Neuronal stem cell (in vitro differentiated cells): ENCODE results near the gene ANK3.

Experiments used
- DNase-seq: peaks from one replicate; pipeline ENCODE4 v3.0.0-alpha.2; 2013; ENCODE audit warnings: low spot score
- H2AFZ ChIP-seq: one replicate; pipeline ENCODE4 v1.6.1; 2013; ENCODE audit warnings: mild to moderate bottlenecking, low read length, inconsistent platforms
- H2AK5ac ChIP-seq: 2 replicates; pipeline ENCODE4 v1.6.1; 2013; ENCODE audit warnings: low read depth, mild to moderate bottlenecking, inconsistent platforms, low read length, moderate library complexity, mixed read lengths
- H2BK120ac ChIP-seq: 2 replicates; pipeline ENCODE4 v1.6.1; 2013; ENCODE audit warnings: low read depth, mild to moderate bottlenecking, inconsistent platforms, low read length, moderate library complexity, mixed read lengths
- H2BK12ac ChIP-seq: one replicate; pipeline ENCODE4 v1.6.1; 2013; ENCODE audit warnings: low read length, inconsistent platforms
- H2BK15ac ChIP-seq: 2 replicates; pipeline ENCODE4 v1.6.1; 2013; ENCODE audit warnings: mild to moderate bottlenecking, low read length, inconsistent platforms, mixed read lengths
- H2BK5ac ChIP-seq: one replicate; pipeline ENCODE4 v1.6.1; 2013; ENCODE audit warnings: inconsistent platforms, mild to moderate bottlenecking, low read length, moderate library complexity
- H3K14ac ChIP-seq: one replicate; pipeline ENCODE4 v1.6.1; 2013; ENCODE audit warnings: low read length, inconsistent platforms
- H3K18ac ChIP-seq: 2 replicates; pipeline ENCODE4 v1.6.1; 2013; ENCODE audit warnings: low read length, inconsistent platforms
- H3K23ac ChIP-seq: 2 replicates; pipeline ENCODE4 v1.6.1; 2013; ENCODE audit warnings: low read depth, mild to moderate bottlenecking, mixed read lengths, low read length, inconsistent platforms; ENCODE audit not compliant: poor library complexity
- H3K27ac ChIP-seq: replicated peaks from 3 replicates; pipeline ENCODE4 v1.5.1; 2013; ENCODE audit warnings: low read length, inconsistent platforms
- H3K27me3 ChIP-seq, 3 experiments: 2 replicates each; pipeline ENCODE4 v1.6.1; 2013; ENCODE audit warnings: low read length in 3 of 3, mild to moderate bottlenecking in 2 of 3, inconsistent platforms in 1 of 3, low read depth in 1 of 3, mixed read lengths in 1 of 3, moderate library complexity in 1 of 3; ENCODE audit not compliant: control insufficient read depth in 3 of 3, insufficient read depth in 3 of 3
- H3K36me3 ChIP-seq, 2 donors: replicated peaks in 1 of 2; 2 replicates each; pipeline ENCODE4 v1.6.1; 2013; ENCODE audit warnings: low read length in 2 of 2; ENCODE audit not compliant: control insufficient read depth in 2 of 2, insufficient read depth in 2 of 2
- H3K4ac ChIP-seq: 2 replicates; pipeline ENCODE4 v1.6.1; 2013; ENCODE audit warnings: inconsistent platforms, mild to moderate bottlenecking, low read length, moderate library complexity
- H3K4me1 ChIP-seq, 2 donors: 1 replicate in 1 of 2; 2 replicates in 1 of 2; pipeline ENCODE4 v1.6.1; 2013; ENCODE audit warnings: low read length in 2 of 2, low read depth in 1 of 2; ENCODE audit not compliant: control insufficient read depth in 2 of 2, insufficient read depth in 1 of 2
- H3K4me2 ChIP-seq: one replicate; pipeline ENCODE4 v1.6.1; 2013; ENCODE audit warnings: mild to moderate bottlenecking, low read length, inconsistent platforms; ENCODE audit not compliant: insufficient read depth, poor library complexity, severe bottlenecking
- H3K4me3 ChIP-seq, 2 donors: 2 replicates each; pipeline ENCODE4 v1.5.1; 2013; ENCODE audit warnings: low read length in 2 of 2, mild to moderate bottlenecking in 2 of 2, inconsistent platforms in 1 of 2, moderate library complexity in 1 of 2
- H3K79me1 ChIP-seq: one replicate; pipeline ENCODE4 v1.6.1; 2013; ENCODE audit warnings: low read depth, mild to moderate bottlenecking, inconsistent platforms, low read length, moderate library complexity
- H3K9ac ChIP-seq: one replicate; pipeline ENCODE4 v1.6.1; 2013; ENCODE audit warnings: mild to moderate bottlenecking, low read depth, low read length, inconsistent platforms; ENCODE audit not compliant: poor library complexity
- H3K9me3 ChIP-seq, 2 donors: replicated peaks in 1 of 2; 2 replicates each; pipeline versions ENCODE3 to v1.6.1; 2013; ENCODE audit warnings: low read length in 2 of 2, mild to moderate bottlenecking in 2 of 2, inconsistent platforms in 1 of 2, low read depth in 1 of 2, mixed read lengths in 1 of 2, moderate library complexity in 1 of 2; ENCODE audit not compliant: control insufficient read depth in 2 of 2, insufficient read depth in 1 of 2
- H4K8ac ChIP-seq: one replicate; pipeline ENCODE4 v1.6.1; 2013; ENCODE audit warnings: low read depth, mild to moderate bottlenecking, inconsistent platforms, low read length, moderate library complexity
- H4K91ac ChIP-seq: one replicate; pipeline ENCODE4 v1.6.1; 2013; ENCODE audit warnings: low read length, low read depth, mild to moderate bottlenecking, inconsistent platforms; ENCODE audit not compliant: poor library complexity
- WGBS, 2 donors: extraction: QIAGEN DNeasy Blood & Tissue Kit; methylation state at CpG; one replicate each; pipeline ENCODE4 v1.1.7; 2013; ENCODE audit warnings: missing lambda C conversion rate in 2 of 2, mixed read lengths in 1 of 2; ENCODE audit not compliant: insufficient read length in 2 of 2, insufficient replicate concordance in 1 of 2; ENCODE audit errors: extremely low coverage in 2 of 2; 5-methylcytosine and 5-hydroxymethylcytosine counted together

The ANK3 gene

GRCh38 chr10:60139798-60140566, 249.7 kb downstream of the ANK3 start:
- Histone ChIP-seq H3K4me3 (peak overlapping the region; percentile 78 to 85), H4K8ac (no peak overlapping the region), H3K14ac (no peak overlapping the region), H4K91ac (no peak overlapping the region), H3K27me3 (no peaks in the 10 kb centered on the region), H3K9ac (no peak overlapping the region), H3K9me3 (no peaks in the 10 kb centered on the region), H2BK120ac (no peak overlapping the region), H2BK5ac (no peak overlapping the region), H3K27ac (peak overlapping the region; percentile 39), H3K23ac (no peak overlapping the region), H3K79me1 (no peaks in the 10 kb centered on the region), H3K18ac (no peak overlapping the region), H3K4ac (no peak overlapping the region), H3K36me3 (peaks cover 0 to 15% of the 10 kb centered on the region in 2 donors), H2AFZ (peak overlapping the region; percentile 85), H3K4me1 (peaks cover 5 to 13% of the 10 kb centered on the region in 2 donors), H2AK5ac (no peak overlapping the region), H2BK12ac (no peak overlapping the region), H3K4me2 (peak overlapping the region; percentile 65), H2BK15ac (no peak overlapping the region)
- peak; percentile 33 for DNase-seq
- WGBS, 2 donors: no CpG with 5 or more reads among the region's 8 CpGs

GRCh38 chr10:60139290-60139689, 250.4 kb downstream of the ANK3 start:
- peak overlapping the region; percentile 65 for H3K4me2 ChIP-seq
- no peak overlapping the region for H2BK15ac ChIP-seq
- no peak overlapping the region for H4K8ac ChIP-seq
- no peak overlapping the region for H3K9ac ChIP-seq
- no peak overlapping the region for H3K23ac ChIP-seq
- H3K4me3 ChIP-seq: peak overlapping the region in 1 of 2 donors; percentile 78
- H2BK120ac ChIP-seq: no peak overlapping the region
- no peak overlapping the region for H3K18ac ChIP-seq
- no peak overlapping the region for H2BK5ac ChIP-seq
- no peak overlapping the region for H3K4ac ChIP-seq
- no peaks in the 10 kb centered on the region for H3K9me3 ChIP-seq
- peaks cover 5 to 13% of the 10 kb centered on the region in 2 donors for H3K4me1 ChIP-seq
- H3K36me3 ChIP-seq: peaks cover 0 to 22% of the 10 kb centered on the region in 2 donors
- H2AK5ac ChIP-seq: no peak overlapping the region
- H4K91ac ChIP-seq: no peak overlapping the region
- no peak for DNase-seq
- peak overlapping the region; percentile 85 for H2AFZ ChIP-seq
- H3K79me1 ChIP-seq: no peaks in the 10 kb centered on the region
- no peak overlapping the region for H3K14ac ChIP-seq
- WGBS, 2 donors: no CpG with 5 or more reads among the region's 3 CpGs
- H3K27ac ChIP-seq: no peak overlapping the region
- no peaks in the 10 kb centered on the region for H3K27me3 ChIP-seq
- H2BK12ac ChIP-seq: no peak overlapping the region

GRCh38 chr10:60138842-60139241, 250.8 kb downstream of the ANK3 start:
- no peak overlapping the region for H3K14ac ChIP-seq
- H3K18ac ChIP-seq: no peak overlapping the region
- no peak overlapping the region for H3K27ac ChIP-seq
- no peak overlapping the region for H4K8ac ChIP-seq
- no peaks in the 10 kb centered on the region for H3K27me3 ChIP-seq
- no CpG with 5 or more reads among the region's 5 CpGs for WGBS, 2 donors
- no peak overlapping the region for H2BK120ac ChIP-seq
- no peak overlapping the region for H2AK5ac ChIP-seq
- H3K9ac ChIP-seq: no peak overlapping the region
- peaks cover 0 to 26% of the 10 kb centered on the region in 2 donors for H3K36me3 ChIP-seq
- DNase-seq: no peak
- H3K4me1 ChIP-seq: peaks cover 5 to 13% of the 10 kb centered on the region in 2 donors
- H3K4me2 ChIP-seq: peak overlapping the region; percentile 38
- no peaks in the 10 kb centered on the region for H3K9me3 ChIP-seq
- H2BK15ac ChIP-seq: no peak overlapping the region
- H2AFZ ChIP-seq: no peak overlapping the region
- H3K4me3 ChIP-seq: peak overlapping the region in 1 of 2 donors; percentile 78
- H4K91ac ChIP-seq: no peak overlapping the region
- H3K4ac ChIP-seq: no peak overlapping the region
- H2BK12ac ChIP-seq: no peak overlapping the region
- H2BK5ac ChIP-seq: no peak overlapping the region
- H3K23ac ChIP-seq: no peak overlapping the region
- no peaks in the 10 kb centered on the region for H3K79me1 ChIP-seq

DNA sequence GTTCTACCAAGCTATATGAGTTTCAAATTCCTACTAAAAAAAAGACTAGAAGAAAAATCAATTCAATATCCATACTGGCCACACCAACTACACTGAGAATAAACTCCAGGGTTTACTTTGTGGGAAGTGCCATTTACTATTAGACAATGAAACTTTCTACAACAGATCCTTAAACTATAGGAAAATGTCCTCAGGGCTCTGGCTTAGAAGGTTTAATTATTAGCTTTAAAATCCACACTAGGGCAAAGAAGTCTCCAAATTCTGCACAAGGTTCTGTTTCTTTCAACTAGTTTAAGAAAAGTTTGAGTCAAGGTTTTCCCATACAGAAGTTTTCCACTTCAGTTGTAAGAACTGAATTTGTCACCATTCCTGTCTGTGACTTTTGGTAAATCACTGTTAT, 251.6 kb downstream of the ANK3 start:
- H3K4ac ChIP-seq: no peak overlapping the region
- no peak overlapping the region for H3K14ac ChIP-seq
- H2BK5ac ChIP-seq: no peak overlapping the region
- no peak overlapping the region for H2BK12ac ChIP-seq
- no peak overlapping the region for H3K4me3 ChIP-seq
- H3K4me1 ChIP-seq: peaks cover 5 to 13% of the 10 kb centered on the region in 2 donors
- no peak overlapping the region for H2AK5ac ChIP-seq
- no peak overlapping the region for H4K8ac ChIP-seq
- H3K27ac ChIP-seq: no peak overlapping the region
- H2BK15ac ChIP-seq: no peak overlapping the region
- no peak overlapping the region for H3K18ac ChIP-seq
- no peaks in the 10 kb centered on the region for H3K27me3 ChIP-seq
- DNase-seq: no peak
- no peak overlapping the region for H3K4me2 ChIP-seq
- H3K9me3 ChIP-seq: no peaks in the 10 kb centered on the region
- H2AFZ ChIP-seq: no peak overlapping the region
- H3K23ac ChIP-seq: no peak overlapping the region
- H3K9ac ChIP-seq: no peak overlapping the region
- H3K36me3 ChIP-seq: peaks cover 0 to 34% of the 10 kb centered on the region in 2 donors
- no peaks in the 10 kb centered on the region for H3K79me1 ChIP-seq
- no peak overlapping the region for H2BK120ac ChIP-seq
- no peak overlapping the region for H4K91ac ChIP-seq
